DMS 273 treated with DMSO at 0.1 percent for 48 hours (cell line): Measurements from ENCODE around the gene UCHL1.
"Not testable (repeated sequence)": the region's sequence is repeated elsewhere in the genome, so short reads cannot be mapped to it uniquely, and the experiment has no call there.

ENCODE experiments used
- DNase-seq: peaks from one replicate; lab custom pipeline; 2025; lab: John Stamatoyannopoulos, UW

UCHL1 gene

DNA sequence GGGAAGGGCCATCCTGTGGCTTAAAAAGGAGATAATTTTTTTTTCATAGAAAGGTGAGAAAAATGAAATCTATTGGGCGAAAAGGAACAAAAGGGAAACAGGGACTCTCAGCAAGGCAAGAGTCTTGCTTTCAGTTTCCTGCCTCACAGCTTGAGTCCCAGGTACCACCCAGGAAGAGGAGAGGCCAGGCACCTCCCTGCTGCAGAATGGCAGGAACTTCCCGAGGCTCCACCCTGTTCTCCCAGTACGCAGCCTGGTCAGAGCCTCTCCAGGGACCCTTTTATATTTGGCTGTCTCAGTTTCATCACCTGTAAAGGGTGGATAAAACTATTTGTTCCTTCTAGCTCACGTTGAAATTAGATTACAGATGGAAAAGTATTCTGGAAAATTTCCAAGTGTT is 33.8 kb downstream of the UCHL1 start:
- DNase-seq, result no peak

DNA sequence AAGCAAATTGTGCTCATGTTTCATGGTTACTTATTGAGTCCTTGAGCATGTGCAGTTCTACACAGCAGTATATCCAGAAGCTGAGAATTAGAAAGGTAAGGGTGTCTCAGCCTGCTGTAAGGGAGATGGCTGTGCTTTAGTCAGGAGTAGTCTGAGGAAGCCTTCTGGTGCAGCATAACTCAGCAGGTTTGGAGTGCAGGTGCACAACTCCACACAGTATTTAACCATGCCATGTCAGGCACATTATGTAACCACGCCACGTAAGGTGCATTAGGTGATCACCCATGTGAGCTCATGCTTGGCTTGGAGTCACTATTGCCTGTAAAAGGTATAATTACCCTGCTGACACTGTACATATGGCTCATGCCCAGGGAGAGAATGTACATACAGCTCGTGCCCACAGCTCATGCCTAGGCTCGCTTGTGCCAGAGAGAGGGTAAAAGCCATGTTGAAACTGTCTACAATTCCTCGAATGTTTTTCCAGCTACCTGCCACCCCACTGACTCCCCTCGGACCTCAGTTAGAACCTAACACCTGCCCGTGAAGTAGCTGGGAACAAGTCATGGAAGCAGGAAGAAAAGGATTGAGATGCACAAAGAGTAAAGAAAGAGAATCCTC is 37.8 kb downstream of the UCHL1 start:
- no peak for DNase-seq

DNA sequence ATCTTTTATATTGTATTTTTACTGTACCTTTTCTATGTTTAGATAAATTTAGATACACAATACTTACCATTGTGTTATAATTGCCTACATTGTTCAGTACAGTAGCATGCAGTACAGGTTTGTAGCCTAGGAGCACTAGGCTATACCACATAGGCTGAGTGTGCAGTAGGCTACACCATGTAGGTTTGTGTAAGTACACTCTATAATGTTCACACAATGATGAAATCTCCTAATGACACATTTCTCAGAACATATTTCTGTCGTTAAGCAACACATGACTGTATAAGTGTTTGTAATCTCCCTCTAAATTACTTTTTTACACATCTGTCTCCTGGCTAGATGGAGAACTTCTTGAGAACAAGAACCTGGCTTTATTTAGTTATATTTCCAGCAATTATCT is 40.3 kb downstream of the UCHL1 start:
- no peak for DNase-seq

DNA sequence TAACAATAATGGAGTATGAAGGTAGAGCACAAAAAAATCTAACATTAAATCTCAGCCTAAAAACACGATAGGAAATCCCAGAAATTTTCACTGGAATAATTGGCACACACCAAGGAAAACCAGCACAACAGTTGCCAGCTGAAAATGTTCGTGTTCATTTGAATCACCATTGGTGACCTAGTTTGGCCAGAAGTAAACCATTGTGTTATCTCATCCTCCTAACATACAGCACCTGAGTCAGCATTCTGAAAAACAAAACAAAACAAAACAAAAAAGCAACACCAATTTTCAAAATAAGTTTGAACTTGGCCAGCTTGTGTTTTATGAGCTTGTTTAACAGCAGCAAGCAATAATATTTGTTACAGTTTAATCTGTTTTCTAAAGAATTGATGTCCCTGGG is 41.1 kb downstream of the UCHL1 start:
- DNase-seq, result no peak

DNA sequence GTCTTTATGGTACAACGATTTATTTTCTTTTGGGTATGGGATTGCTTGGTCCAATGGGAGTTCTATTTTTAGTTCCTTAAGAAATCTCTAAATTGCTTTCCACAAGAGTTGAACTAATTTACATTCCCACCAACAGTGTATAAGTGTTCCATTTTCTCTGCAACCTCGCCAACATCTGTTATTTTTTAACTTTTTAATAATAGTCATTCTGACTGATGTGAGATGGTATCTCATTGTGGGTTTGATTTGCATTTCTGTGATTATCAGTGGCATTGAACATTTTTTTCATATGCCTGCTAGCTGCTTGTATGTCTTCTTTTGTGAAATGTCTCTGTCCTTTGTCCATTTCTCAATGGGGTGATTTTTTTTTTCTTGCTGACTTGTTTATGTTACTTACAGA is 42.8 kb downstream of the UCHL1 start:
- DNase-seq, result no peak

DNA sequence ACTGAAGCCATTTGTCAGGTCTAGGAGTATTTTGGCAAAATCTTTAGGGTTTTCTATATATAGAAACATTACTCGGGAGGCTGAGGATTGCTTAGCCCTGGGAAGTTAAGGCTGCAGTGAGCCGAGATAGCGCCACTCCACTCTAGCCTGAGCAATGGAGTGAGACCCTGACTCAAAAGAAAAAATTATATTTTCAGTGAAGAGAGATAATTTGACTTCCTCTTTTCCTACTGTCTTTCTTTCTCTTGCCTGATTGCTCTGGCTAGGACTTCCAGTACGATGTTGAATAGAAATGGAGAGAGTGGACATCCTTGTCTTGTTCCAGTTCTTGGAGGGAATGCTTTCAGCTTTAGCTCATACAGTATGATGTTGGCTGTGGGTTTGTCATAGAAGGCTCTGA is 44.4 kb downstream of the UCHL1 start:
- DNase-seq, result no peak

DNA sequence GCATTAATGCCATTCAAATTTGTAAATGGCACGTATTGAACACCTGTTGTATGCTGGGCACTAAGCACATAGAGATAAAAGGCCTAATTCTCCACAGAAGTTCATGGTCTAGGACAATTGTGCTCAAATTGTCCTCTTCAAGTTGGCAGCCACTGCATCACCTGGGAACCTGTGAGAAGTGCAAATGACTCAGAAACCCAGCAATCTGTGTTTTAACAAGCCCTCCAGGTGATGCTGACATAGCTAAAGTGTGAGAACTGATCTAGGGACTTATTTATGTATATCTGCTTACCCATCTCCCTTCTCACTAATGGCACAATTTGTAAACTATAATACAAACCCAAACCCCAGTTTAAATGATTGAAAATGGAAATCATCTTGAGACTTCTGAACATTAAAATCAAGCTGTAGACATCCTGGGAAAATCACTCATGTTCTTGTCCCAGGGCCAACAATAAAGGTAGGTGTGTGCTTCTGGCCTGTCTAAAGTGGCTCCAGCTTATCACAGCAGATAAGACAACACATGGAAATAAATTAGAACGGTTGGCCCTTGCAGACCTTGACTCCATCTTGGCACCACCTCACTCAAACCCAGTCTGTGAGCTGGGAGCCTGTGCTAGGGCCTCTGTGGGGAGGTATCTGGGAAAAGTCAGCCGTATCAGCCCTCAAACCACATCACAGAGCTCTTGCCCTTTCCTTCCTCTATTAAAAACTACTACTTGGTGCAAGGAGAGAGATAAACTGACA is 46.8 kb downstream of the UCHL1 start:
- DNase-seq, result no peak

DNA sequence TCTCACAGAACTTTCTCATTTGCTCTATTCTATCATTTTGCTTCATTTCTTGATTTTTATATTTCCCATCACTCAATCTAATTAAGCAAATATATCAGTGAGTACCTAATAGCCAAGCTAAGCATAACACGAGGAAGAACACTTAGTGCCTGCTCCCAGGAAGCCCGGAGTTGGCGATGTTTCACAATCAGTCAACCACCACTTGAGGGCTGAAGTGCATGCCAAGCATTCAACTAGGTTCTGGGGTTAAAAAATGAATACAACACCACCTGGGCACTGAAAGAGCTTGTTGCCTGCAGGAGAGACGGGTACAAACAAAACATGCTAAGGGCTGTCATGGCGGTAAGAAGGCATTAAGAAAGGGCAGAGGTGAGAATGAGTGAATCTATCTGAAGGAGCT is 47.5 kb downstream of the UCHL1 start:
- DNase-seq, result no peak

DNA sequence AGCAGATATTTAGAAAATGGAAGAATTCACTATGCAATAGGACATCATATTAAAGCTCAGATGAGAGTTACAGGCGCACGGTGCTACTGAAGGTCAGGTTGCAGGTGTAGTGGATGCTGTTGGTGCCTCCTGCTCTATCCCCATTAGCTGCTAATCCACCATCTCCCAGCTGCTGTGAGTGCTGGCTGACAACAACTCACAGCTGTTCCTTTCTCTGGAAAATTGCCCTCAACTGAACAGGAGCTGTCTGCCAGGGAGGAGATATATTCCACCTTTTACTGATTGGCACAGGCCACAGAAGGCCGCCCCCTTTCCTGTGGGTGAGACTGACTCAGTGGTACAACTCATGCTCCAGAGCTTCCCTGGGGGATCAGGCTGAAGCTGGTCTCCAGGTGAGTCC is 48.7 kb downstream of the UCHL1 start:
- DNase-seq, result peak; percentile 19

DNA sequence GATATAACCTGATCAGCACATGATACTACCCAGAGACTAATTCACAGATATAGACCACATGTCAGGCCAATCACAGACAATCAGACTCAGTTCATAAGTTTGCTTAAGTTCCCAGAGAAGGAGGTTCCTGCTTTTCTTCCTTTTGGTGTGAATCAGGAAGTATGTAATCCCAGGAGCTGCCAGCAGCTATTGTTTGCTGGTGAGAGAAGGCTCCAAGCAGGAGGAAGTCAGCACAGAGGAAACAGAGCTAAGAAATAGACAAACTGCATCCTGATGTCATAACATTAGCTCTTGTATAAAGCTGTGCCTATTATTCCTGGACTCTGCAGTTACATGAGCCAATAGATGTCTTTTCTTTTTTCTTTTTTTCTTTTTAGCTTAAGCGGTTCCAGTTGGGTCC is 50.9 kb downstream of the UCHL1 start:
- no peak for DNase-seq

DNA sequence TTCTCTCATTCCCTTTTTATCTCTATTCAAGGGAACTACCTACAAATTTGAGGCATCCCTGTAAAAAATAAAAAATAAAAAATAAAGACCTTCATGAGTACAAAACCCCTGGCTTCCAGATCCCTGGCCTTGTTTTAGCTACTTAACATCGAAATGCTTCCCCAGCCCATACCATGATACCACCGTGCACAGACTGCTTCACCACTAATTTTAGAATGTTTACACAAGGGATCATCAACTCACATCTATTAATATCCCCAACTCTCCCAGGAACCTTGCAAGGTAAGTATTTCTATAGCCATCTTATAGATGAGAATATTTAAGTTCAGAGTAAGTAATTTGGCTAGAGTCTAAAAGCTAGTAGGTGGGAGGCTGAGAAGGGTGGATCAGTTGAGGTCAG is 51.7 kb downstream of the UCHL1 start:
- DNase-seq, result no peak

DNA sequence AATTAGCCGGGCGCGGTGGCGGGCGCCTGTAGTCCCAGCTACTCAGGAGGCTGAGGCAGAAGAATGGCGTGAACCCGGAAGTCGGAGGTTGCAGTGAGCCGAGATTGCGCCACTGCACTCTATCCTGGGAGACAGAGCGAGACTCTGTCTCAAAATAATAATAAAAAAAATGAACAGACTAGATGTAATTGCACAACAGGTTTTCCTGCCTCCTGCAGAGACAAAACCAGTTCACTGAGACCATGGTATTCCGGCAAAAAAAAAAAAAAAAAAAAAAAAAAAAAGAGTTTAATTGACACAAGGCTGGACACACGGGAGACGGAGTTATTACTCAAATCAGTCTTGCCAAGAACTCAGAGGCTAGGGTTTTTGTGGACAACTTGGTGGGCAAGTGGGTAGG is 58.7 kb downstream of the UCHL1 start:
- not testable (repeated sequence) for DNase-seq

DNA sequence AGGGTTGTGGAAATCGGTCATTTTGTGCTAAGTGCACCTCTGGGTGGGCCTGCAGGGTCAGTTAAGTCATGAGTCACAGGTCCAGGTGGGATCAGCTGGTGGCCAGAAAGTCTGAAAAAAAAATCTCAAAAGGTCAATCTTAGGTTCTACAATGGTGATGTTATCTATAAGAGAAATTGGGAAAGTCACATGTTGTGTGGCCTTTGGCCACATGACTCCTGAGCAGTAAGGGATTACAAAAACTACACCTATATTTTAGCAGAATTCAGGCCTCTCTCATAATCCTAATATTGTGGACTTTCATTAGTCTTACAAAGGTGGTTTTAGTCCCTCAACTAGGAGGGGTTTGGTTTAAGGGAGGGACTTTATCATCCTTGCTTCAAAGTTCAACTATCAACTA is 59.1 kb downstream of the UCHL1 start:
- no peak for DNase-seq
